HEK293T (cell line): Measurements from ENCODE around the gene ORAI2.
"Not testable (repeated sequence)": the region's sequence is repeated elsewhere in the genome, so short reads cannot be mapped to it uniquely, and the experiment has no call there.

Source experiments
- CTCF ChIA-PET: fragments of 350-600 bp; formaldehyde crosslinking; extraction: SDS; loops from one replicate; lab custom pipeline; 2021; ENCODE audit warnings: antibody characterized with exemption, inconsistent platforms; lab: Yijun Ruan, JAX
- POLR2A ChIA-PET: fragments of 350-600 bp; formaldehyde crosslinking; extraction: SDS; loops from one replicate; lab custom pipeline; 2020; ENCODE audit warnings: antibody characterized with exemption, inconsistent platforms; lab: Yijun Ruan, JAX
- DNase-seq: peaks from one replicate; pipeline ENCODE4 v3.0.0; 2012; ENCODE audit warnings: mixed read lengths; ENCODE audit errors: extremely low spot score
- ARNT ChIP-seq: fragments of 450-650 bp; IDR thresholded peaks from 2 replicates; pipeline ENCODE4 v1.6.1; 2017; ENCODE audit warnings: mild to moderate bottlenecking
- BHLHE40 ChIP-seq: fragments of 450-650 bp; IDR thresholded peaks from 2 replicates; pipeline ENCODE4 v1.6.1; 2016; ENCODE audit warnings: mild to moderate bottlenecking, moderate library complexity, borderline replicate concordance
- CTBP1 ChIP-seq: fragments of 450-650 bp; IDR thresholded peaks from 2 replicates; pipeline ENCODE4 v1.6.1; 2016; ENCODE audit warnings: borderline replicate concordance
- ELF4 ChIP-seq: fragments of 450-650 bp; IDR thresholded peaks from 2 replicates; pipeline ENCODE4 v1.6.1; 2017; ENCODE audit warnings: antibody characterized with exemption
- FOXA1 ChIP-seq: fragments of 450-650 bp; IDR thresholded peaks from 2 replicates; pipeline ENCODE4 v1.6.1; 2016; ENCODE audit warnings: mild to moderate bottlenecking
- FOXK2 ChIP-seq: fragments of 450-650 bp; IDR thresholded peaks from 2 replicates; pipeline ENCODE4 v1.6.1; 2016; ENCODE audit warnings: mild to moderate bottlenecking
- FOXM1 ChIP-seq: fragments of 450-650 bp; IDR thresholded peaks from 2 replicates; pipeline ENCODE4 v1.6.1; 2017; ENCODE audit warnings: mild to moderate bottlenecking, borderline replicate concordance
- HDGF ChIP-seq: fragments of 450-650 bp; IDR thresholded peaks from 2 replicates; pipeline ENCODE4 v1.6.1; 2017; ENCODE audit warnings: antibody characterized with exemption, borderline replicate concordance
- L3MBTL2 ChIP-seq: fragments of 450-650 bp; conservative IDR thresholded peaks from 2 replicates; pipeline ENCODE4 v1.6.1; 2016; ENCODE audit warnings: mild to moderate bottlenecking
- LEF1 ChIP-seq: fragments of 450-650 bp; IDR thresholded peaks from 2 replicates; pipeline ENCODE4 v1.6.1; 2017; ENCODE audit warnings: mild to moderate bottlenecking, borderline replicate concordance
- NFRKB ChIP-seq: fragments of 450-650 bp; IDR thresholded peaks from 2 replicates; pipeline ENCODE4 v1.6.1; 2016; ENCODE audit warnings: mild to moderate bottlenecking, moderate library complexity
- SP1 ChIP-seq: fragments of 450-650 bp; IDR thresholded peaks from 2 replicates; pipeline ENCODE4 v1.6.1; 2017
- SUZ12 ChIP-seq: fragments of 450-650 bp; IDR thresholded peaks from 2 replicates; pipeline ENCODE4 v1.6.1; 2016; ENCODE audit warnings: mild to moderate bottlenecking
- TARDBP ChIP-seq: fragments of 450-650 bp; IDR thresholded peaks from 2 replicates; pipeline ENCODE4 v1.6.1; 2016
- ZNF384 ChIP-seq: fragments of 450-650 bp; IDR thresholded peaks from 2 replicates; pipeline ENCODE4 v1.6.1; 2016
- TF ChIP-seq, protein P1 (sequence below): fragments of 450-650 bp; IDR thresholded peaks from 2 replicates; pipeline ENCODE4 v1.6.1; 2016

The ORAI2 gene

DNA sequence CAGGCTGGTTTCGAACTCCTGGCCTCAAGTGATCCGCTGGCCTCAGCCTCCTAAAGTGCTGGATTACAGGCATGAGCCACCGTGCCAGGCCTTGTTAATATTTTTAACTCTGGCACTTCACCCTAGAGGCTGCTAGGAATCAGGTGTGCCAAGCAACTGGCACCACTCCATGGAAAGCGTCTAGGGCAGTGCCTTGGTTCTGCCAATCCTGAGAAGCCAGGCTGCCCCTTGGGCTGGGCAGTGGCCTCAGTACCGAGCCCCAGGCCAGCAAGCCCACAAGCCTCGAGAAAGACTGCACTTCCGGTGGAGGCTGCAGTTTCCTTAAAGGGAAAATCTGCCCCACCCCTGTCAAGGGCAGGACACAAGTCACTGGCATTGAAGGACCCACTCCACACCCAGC is 19.9 kb downstream of the ORAI2 start:
- TF ChIP-seq LEF1 (no peak), TARDBP (no peak), SP1 (no peak), SUZ12 (no peak)
- TF ChIP-seq, protein P1, sequence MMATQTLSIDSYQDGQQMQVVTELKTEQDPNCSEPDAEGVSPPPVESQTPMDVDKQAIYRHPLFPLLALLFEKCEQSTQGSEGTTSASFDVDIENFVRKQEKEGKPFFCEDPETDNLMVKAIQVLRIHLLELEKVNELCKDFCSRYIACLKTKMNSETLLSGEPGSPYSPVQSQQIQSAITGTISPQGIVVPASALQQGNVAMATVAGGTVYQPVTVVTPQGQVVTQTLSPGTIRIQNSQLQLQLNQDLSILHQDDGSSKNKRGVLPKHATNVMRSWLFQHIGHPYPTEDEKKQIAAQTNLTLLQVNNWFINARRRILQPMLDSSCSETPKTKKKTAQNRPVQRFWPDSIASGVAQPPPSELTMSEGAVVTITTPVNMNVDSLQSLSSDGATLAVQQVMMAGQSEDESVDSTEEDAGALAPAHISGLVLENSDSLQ: no peak
- ChIA-PET CTCF (no interaction called here), POLR2A (no interaction called here)
- no peak for DNase-seq

DNA sequence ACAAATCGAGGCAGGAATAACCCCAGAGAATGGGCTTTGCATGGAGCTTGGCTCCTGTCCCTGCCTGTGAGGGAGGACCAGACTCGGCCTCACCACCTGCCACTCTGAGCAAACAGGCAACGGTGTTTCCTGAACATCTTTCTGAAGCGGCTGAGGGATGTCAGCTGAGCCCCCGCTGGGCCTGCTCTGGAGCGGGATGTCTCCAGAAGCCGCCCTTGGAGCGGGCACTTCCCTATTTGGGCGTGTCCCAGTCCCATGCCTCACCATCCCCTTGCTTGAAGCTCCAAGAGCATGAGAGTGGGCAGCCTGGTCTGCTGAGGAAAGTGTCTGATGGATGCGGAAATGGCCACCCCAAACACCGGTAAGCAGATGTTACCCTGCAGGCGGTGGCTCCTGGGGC is 21.1 kb downstream of the ORAI2 start:
- DNase-seq: no peak
- ChIA-PET POLR2A (no interaction called here), CTCF (no interaction called here)
- no peak for TF ChIP-seq NFRKB
- no peak for TF ChIP-seq CTBP1
- no peak for TF ChIP-seq ZNF384
- TF ChIP-seq SP1: no peak
- TF ChIP-seq ARNT: no peak
- TF ChIP-seq HDGF: no peak
- no peak for TF ChIP-seq TARDBP
- TF ChIP-seq L3MBTL2: no peak
- TF ChIP-seq LEF1: no peak
- no peak for TF ChIP-seq SUZ12
- TF ChIP-seq, protein P1: no peak
- TF ChIP-seq FOXA1: no peak
- no peak for TF ChIP-seq FOXK2
- TF ChIP-seq FOXM1: no peak

DNA sequence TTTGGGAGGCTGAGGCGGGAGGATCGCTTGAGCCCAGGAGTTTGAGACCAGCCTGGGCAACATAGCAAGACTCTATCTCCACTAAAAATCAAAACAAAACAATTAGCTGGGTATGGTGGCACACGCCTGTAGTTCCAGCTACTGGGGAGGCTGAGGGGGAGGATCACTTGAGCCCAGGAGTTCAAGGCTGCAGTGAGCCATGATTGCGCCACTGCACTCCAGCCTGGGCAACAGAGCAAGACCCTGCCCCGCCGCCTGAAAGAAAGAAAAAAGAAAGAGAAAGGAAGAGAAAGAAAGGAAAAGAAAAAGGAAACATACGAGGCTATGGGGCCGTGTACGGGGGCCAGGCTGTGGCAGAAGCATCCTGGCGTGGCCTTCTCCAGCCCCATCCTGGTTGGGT is 21.6 kb downstream of the ORAI2 start:
- DNase-seq, CTCF ChIA-PET, POLR2A ChIA-PET: not testable (repeated sequence)

DNA sequence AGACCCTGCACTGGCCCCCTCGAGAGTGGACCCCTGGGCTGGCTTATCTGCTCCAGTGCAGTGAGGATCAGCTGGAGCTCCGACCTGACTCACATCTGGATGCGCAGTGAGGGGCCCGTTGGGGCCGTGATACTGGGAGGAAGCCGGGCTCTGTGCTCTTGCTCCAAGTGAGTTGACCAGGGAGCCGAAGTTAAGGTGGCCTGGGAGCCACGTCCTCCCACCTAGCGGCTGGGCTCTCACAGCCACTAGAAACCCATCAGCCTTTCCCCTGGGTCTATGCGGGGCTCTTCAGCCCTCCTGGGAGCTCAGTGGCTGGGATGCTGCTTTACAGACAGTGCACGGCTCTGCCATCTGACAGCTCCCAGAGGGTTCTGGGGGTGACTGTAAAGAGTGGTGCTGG is 22.2 kb downstream of the ORAI2 start:
- TF ChIP-seq TARDBP: no peak
- no peak for TF ChIP-seq FOXA1
- TF ChIP-seq LEF1: no peak
- DNase-seq: no peak
- POLR2A ChIA-PET: no interaction called here
- CTCF ChIA-PET: interaction anchor here (1.0 to 1.4 kb wide), 2 partner anchors 12 to 176 kb away, joined by 3 to 5 read pairs; no protein-coding TSS in a partner anchor

DNA sequence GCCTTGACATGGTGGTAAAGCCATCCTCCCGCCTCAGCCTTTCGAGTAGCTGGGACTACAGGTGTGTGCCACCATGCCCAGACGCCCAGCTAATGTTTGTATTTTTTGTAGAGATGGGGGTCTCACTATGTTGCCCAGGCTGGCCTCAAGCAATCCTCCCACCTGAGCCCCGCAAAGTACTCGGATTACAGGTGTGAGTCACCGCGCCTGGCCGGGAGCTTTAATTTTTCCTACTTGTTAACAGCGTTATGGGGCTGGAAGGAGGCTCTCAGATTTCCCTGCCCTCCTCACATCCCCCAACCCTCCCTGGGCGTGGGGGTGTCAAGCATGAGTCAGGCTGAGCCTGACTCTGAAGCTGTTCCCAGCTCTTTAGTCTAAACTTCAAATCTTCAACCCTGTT is 23.0 kb downstream of the ORAI2 start:
- CTCF ChIA-PET: interaction anchor here (0.6 to 1.4 kb wide), 5 partner anchors 11 to 1264 kb away, joined by 3 to 5 read pairs (median 3); no protein-coding TSS in a partner anchor
- no peak for DNase-seq
- TF ChIP-seq FOXK2: no peak
- no peak for TF ChIP-seq ARNT
- TF ChIP-seq ZNF384: no peak
- no peak for TF ChIP-seq L3MBTL2
- no peak for TF ChIP-seq LEF1
- TF ChIP-seq SP1: no peak
- TF ChIP-seq SUZ12: no peak
- no peak for TF ChIP-seq TARDBP
- TF ChIP-seq HDGF: no peak
- TF ChIP-seq, protein P1: no peak
- TF ChIP-seq NFRKB: no peak
- TF ChIP-seq FOXA1: no peak
- no peak for TF ChIP-seq BHLHE40
- TF ChIP-seq CTBP1: no peak
- TF ChIP-seq FOXM1: no peak
- TF ChIP-seq ELF4: no peak
- POLR2A ChIA-PET: interaction anchor here (0.7 kb wide), 2 partner anchors 9 to 11 kb away, joined by 3 read pairs; no protein-coding TSS in a partner anchor

DNA sequence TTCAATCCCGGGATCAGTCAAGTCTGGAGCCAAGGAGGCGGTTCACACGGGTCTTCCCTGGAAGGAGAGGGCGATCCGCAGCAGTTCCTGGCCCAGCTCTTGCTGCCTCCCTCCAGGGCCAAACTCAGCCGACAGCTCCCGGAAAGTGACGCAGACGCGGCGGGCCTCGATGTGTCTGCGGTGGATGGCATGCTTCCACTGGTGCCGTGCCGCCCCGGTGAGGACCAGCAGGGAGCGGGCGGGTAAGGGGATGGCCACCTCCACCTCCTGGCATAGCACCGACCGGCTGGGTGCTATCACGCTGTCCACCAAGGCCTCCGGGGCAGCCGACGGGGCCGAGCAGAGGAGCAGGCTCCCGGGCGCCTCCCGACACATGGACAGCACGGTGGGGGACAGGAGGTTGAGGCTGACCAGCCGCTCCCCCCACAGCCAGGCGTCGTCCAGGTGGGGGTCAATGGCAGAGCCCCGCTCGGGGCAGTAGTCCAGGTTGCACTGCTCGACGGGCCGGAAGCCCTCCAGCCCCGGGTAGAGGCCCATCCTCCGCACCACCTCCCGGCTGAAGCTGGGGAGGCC is 24.1 kb downstream of the ORAI2 start:
- ChIA-PET POLR2A (no interaction called here), CTCF (no interaction called here)
- no peak for TF ChIP-seq FOXA1
- no peak for DNase-seq

DNA sequence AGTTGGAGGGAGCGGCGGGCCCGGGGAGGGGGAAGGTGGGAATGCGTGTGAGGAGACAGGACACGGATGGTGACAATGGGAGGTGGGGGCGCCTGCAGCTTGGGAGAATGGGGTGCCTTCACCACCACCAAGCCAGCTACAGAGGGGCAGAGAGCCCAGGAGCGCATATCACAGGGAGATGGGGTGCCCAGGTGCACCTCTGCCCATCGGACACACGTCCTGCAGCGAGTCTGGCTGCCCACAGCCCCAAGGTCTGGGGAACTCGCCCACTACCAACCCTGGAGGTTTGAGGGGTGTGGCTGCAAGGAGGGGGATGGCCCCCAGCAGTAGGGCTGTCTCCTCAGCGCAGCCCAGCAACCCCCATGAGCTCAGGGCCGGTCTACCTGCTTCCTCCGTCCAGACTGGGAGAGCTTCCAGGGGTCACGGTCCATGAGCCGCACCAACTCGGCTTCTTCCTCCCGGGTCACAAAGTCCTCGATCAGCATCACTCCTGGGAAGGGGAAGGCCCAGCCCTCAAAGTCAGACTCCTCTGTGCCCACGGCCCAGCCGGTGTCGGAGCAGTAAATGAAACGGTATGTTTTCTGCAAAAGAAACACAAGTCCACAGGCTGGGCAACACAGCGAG is 26.0 kb downstream of the ORAI2 start:
- ChIA-PET CTCF (no interaction called here), POLR2A (no interaction called here)
- no peak for DNase-seq
- no peak for TF ChIP-seq ELF4
- TF ChIP-seq CTBP1: no peak
- TF ChIP-seq HDGF: no peak
- TF ChIP-seq NFRKB: no peak
- TF ChIP-seq FOXK2: no peak
- TF ChIP-seq SUZ12: no peak
- TF ChIP-seq BHLHE40: no peak
- no peak for TF ChIP-seq LEF1
- no peak for TF ChIP-seq FOXM1
- no peak for TF ChIP-seq TARDBP
- no peak for TF ChIP-seq FOXA1
- TF ChIP-seq ARNT: no peak
- no peak for TF ChIP-seq ZNF384
- no peak for TF ChIP-seq L3MBTL2
- TF ChIP-seq, protein P1: no peak
- no peak for TF ChIP-seq SP1
